ENCODE data around the gene NFATC2. TPM values are rescaled to one million over a fixed set of nuclear protein-coding genes. Genes with fewer than 3 reads are reported as not detected.
"Not testable (repeated sequence)": the region's sequence is repeated elsewhere in the genome, so short reads cannot be mapped to it uniquely, and the experiment has no call there.

The NFATC2 gene
- total and polyA plus RNA-seq, 8 donors = 5.3 to 12.3 (median 8.5) TPM

DNA sequence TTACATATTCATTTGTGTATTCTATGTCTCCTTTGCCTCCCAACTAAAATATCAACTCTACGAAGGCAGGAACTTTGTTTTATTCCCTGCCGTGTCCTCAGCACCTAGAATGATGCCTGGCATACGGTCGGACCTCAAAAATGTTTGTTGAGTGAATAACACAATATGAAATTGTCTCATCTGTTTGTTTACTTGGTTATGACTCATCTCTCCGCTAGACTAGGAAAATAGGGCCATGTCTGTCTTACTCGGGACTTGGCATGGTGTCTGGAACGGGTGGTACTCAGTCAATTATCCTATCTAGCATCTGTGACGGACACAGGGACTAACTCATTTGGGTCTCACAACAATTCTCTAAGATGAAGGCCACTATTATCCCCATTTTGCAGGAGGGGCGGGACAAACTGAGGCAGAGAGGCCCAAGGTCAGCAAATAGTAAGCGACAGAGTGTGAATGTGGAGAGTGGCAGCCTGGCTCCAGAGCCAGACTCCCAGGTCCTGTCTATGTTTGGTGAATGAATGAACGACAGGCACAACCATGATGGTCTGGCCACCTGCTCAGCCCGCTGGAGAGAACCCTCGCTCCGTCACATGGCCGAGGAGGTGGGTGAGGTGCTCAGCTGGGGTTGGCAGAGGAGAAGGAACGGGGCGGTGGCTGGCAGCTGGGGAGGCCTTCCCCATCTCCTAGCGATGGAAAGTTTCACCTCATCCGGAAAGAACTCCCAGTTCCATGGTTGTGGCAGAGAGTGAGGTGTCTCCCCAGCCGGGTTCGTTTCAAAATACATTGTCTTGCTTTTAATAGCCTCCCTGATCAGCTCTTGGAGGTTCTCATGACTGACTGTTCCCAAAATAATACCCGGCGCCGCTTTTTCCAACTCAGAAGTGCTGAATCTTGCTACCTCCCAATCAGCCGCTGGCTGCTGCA lies 27.6 kb upstream of the NFATC2 start:
- TF ChIP-seq, protein P1, sequence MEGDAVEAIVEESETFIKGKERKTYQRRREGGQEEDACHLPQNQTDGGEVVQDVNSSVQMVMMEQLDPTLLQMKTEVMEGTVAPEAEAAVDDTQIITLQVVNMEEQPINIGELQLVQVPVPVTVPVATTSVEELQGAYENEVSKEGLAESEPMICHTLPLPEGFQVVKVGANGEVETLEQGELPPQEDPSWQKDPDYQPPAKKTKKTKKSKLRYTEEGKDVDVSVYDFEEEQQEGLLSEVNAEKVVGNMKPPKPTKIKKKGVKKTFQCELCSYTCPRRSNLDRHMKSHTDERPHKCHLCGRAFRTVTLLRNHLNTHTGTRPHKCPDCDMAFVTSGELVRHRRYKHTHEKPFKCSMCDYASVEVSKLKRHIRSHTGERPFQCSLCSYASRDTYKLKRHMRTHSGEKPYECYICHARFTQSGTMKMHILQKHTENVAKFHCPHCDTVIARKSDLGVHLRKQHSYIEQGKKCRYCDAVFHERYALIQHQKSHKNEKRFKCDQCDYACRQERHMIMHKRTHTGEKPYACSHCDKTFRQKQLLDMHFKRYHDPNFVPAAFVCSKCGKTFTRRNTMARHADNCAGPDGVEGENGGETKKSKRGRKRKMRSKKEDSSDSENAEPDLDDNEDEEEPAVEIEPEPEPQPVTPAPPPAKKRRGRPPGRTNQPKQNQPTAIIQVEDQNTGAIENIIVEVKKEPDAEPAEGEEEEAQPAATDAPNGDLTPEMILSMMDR (IDR thresholded peaks at IDR 0.05) = no peak
- Histone ChIP-seq H3K9me3 (no peaks in the 10 kb centered on the region), H3K36me3 (no peaks in the 10 kb centered on the region), H3K27ac (no peak overlapping the region), H3K27me3 (peaks cover 0 to 9% of the 10 kb centered on the region in 2 donors), H3K4me1 (no peaks in the 10 kb centered on the region), H3K4me3 (no peak overlapping the region)
- DNase-seq (no peak), ATAC-seq (no peak)
- intact Hi-C loops (cut with DNase I) = no loop called here

DNA sequence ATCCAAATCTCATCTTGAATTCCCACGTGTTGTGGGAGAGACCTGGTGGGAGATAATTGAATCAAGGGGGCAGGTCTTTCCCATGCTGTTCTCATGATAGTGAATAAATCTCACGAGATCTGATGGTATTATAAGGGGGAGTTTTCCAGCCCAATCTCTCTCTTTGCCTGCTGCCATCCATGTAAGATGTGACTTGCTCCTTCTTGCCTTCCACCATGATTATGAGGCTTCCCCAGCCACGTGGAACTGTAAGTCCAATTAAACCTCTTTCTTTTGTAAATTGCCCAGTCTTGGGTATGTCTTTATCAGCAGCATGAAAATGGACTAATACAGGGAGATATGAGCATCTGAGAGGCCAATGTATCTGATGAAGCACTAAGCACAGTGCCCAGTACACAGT lies 26.0 kb upstream of the NFATC2 start:
- intact Hi-C loops (cut with DNase I) = not testable (repeated sequence)

DNA sequence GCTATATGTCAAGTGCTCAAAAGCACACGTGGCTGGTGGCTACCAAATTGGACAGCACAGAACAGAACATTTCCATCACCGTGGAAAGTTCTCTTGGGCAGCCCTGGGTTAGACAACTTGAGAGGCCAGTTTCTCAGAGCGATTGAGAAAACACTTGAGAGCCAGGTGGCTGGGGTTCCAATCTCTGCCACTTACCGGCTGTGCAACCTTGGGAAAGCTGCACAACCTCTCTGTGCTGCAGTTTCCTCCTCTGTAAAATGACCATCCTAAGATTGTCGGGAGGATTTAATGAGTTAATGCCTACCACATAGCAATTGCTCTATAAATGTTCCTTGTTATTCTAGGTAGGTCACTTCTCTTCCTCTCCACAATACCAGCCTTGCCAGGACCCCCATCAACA lies 25.1 kb upstream of the NFATC2 start:
- Histone ChIP-seq H3K36me3 (no peaks in the 10 kb centered on the region), H3K4me1 (peaks cover 14 to 16% of the 10 kb centered on the region in 2 donors), H3K4me3 (no peak overlapping the region), H3K9me3 (no peaks in the 10 kb centered on the region), H3K27me3 (peaks cover 0 to 34% of the 10 kb centered on the region in 2 donors), H3K27ac (no peak overlapping the region)
- ATAC-seq (no peak), DNase-seq (no peak)
- TF ChIP-seq, protein P1 (IDR thresholded peaks at IDR 0.05) = no peak
- intact Hi-C loops (cut with DNase I) = no loop called here

More for the DNA sequence above, 26.0 kb upstream of the NFATC2 start:
- H3K36me3 ChIP-seq, H3K4me1 ChIP-seq, H3K9me3 ChIP-seq, ATAC-seq, DNase-seq, H3K27ac ChIP-seq, H3K4me3 ChIP-seq: not testable (repeated sequence)
- H3K27me3 ChIP-seq = peaks cover 0 to 25% of the 10 kb centered on the region in 2 donors

DNA sequence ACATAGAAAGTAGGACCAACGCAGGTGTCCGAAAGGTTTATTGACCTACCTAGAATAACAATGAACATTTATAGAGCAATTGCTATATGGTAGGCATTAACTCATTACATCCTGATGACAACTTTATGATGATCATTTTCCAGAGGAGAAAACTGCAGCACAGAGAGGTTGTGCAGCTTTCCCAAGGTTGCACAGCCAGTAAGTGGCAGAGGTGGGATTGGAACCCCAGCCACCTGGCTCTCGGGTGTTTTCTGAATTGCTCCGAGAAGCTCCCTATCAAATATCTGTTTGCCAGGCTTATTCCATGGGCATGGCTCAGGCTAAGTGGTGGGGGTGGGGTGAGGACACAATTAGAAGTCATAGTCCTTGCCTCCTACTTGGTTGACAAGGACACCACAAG lies 24.1 kb upstream of the NFATC2 start:
- intact Hi-C loops (cut with DNase I) = no loop called here
- no peaks in the 10 kb centered on the region for H3K9me3 ChIP-seq
- TF ChIP-seq, protein P1 (IDR thresholded peaks at IDR 0.05) = no peak
- peaks cover 5 to 44% of the 10 kb centered on the region in 2 donors for H3K27me3 ChIP-seq
- H3K36me3 ChIP-seq = no peaks in the 10 kb centered on the region
- no peak overlapping the region for H3K4me3 ChIP-seq
- ATAC-seq = no peak
- peaks cover 22 to 27% of the 10 kb centered on the region in 2 donors for H3K4me1 ChIP-seq
- H3K27ac ChIP-seq = no peak overlapping the region
- no peak for DNase-seq

DNA sequence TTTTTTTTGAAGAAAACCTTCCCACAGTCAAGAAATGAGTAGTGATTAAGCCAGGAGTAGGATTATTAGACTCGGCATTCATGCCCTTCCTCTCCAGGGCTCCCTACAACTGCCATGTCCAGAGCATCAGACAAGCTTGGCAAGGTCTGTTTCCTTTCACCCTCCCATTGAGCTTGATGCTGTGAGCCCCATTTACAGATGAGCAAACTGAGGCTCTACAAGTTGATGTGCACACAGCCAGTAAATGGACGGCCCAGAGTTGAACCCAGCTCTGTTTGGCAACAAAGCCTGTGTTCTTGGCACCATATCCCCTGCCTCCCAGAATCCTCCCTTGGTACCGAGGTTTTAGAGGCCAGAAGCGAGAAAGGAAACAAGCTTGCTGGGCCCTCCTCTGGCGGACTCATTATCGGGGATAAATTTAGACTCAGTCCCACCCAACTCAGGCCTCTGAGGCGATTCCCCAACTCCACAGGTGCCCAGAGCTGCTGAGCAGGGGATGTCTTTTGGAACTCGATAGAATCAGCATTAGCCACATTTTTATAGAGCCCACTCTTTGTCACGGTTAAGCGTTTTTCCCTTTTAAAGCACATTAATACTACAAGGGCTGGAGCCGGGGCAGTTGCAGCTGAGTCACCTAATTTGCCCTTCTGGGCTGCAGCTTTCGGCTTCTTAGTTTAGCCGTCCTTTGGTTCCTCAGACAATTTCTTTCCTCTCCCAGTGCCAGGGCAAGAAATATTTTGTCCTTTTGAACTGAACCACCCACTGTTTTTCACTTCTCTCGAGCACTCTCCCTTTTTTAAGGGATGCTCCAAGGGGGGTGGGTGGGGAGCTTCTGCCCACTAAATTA lies 23.0 kb upstream of the NFATC2 start:
- Histone ChIP-seq H3K4me1 (peaks cover 23 to 32% of the 10 kb centered on the region in 2 donors), H3K27ac (no peak overlapping the region), H3K9me3 (no peaks in the 10 kb centered on the region), H3K36me3 (no peaks in the 10 kb centered on the region), H3K4me3 (no peak overlapping the region), H3K27me3 (peaks cover 6 to 52% of the 10 kb centered on the region in 2 donors)
- TF ChIP-seq, protein P1 (IDR thresholded peaks at IDR 0.05) = no peak
- no peak for DNase-seq
- no peak for ATAC-seq
- intact Hi-C loops (cut with DNase I) = no loop called here

Data from left lung (tissue), 10 donors.